ENCODE measurements around the gene PTTG2.

GRCh38 chr4:37995299-37995821 lies 35.2 kb downstream of the PTTG2 start:
- no peak for TF ChIP-seq CTCF (IDR thresholded peaks at IDR 0.05)
- no peak for TF ChIP-seq POLR2A (IDR thresholded peaks at IDR 0.05)

Measured in body of pancreas (tissue), 4 donors.